ENCODE measurements around the gene ROR1. TPM values are rescaled to one million over a fixed set of nuclear protein-coding genes. Genes with fewer than 3 reads are reported as not detected.

ROR1 gene
- polyA plus RNA-seq, 1 of the 3 experiments (the other 2 are of a cell fraction), result 4.0 TPM

GRCh38 chr1:64000021-64000420, 226.2 kb downstream of the ROR1 start (continued):
- TF ChIP-seq, protein P1, sequence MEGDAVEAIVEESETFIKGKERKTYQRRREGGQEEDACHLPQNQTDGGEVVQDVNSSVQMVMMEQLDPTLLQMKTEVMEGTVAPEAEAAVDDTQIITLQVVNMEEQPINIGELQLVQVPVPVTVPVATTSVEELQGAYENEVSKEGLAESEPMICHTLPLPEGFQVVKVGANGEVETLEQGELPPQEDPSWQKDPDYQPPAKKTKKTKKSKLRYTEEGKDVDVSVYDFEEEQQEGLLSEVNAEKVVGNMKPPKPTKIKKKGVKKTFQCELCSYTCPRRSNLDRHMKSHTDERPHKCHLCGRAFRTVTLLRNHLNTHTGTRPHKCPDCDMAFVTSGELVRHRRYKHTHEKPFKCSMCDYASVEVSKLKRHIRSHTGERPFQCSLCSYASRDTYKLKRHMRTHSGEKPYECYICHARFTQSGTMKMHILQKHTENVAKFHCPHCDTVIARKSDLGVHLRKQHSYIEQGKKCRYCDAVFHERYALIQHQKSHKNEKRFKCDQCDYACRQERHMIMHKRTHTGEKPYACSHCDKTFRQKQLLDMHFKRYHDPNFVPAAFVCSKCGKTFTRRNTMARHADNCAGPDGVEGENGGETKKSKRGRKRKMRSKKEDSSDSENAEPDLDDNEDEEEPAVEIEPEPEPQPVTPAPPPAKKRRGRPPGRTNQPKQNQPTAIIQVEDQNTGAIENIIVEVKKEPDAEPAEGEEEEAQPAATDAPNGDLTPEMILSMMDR (IDR thresholded peaks at IDR 0.05), result no peak

- Histone ChIP-seq H2AFZ (ENCODE audit: low read depth) (no peak overlapping the region), H3K9ac (no peak overlapping the region), H3K9me3 (no peaks in the 10 kb centered on the region), H3K4me3 (ENCODE audit: low read depth in 2 of 2, low read length in 1 of 2) (no peak overlapping the region), H3K36me3 (replicated peaks in 1 of 2; ENCODE audit: control insufficient read depth in 1 of 2, insufficient read depth in 2 of 2, low read length in 1 of 2) (no peaks in the 10 kb centered on the region), H3K27me3 (ENCODE audit: insufficient read depth) (no peaks in the 10 kb centered on the region), H3F3A (replicated peaks; ENCODE audit: insufficient read depth) (no peaks in the 10 kb centered on the region), H3K4me1 (ENCODE audit: control insufficient read depth in 1 of 2, insufficient read depth in 2 of 2, low read depth in 1 of 2, low read length in 1 of 2) (peaks cover 0 to 8% of the 10 kb centered on the region in 2 experiments; a peak in 1 of 4 replicates), H3K4me2 (no peak overlapping the region), H3K9me2 (no peaks in the 10 kb centered on the region), H3K79me2 (ENCODE audit: insufficient read depth) (no peaks in the 10 kb centered on the region), H3K27ac (ENCODE audit: low read depth in 2 of 2, low read length in 1 of 2) (no peak overlapping the region), H4K20me1 (ENCODE audit: insufficient read depth) (no peaks in the 10 kb centered on the region)
- no peak for DNase-seq
- no peak for TF ChIP-seq NFIC (IDR thresholded peaks at IDR 0.05; ENCODE audit: borderline replicate concordance)
- TF ChIP-seq, protein P2, sequence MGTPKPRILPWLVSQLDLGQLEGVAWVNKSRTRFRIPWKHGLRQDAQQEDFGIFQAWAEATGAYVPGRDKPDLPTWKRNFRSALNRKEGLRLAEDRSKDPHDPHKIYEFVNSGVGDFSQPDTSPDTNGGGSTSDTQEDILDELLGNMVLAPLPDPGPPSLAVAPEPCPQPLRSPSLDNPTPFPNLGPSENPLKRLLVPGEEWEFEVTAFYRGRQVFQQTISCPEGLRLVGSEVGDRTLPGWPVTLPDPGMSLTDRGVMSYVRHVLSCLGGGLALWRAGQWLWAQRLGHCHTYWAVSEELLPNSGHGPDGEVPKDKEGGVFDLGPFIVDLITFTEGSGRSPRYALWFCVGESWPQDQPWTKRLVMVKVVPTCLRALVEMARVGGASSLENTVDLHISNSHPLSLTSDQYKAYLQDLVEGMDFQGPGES (IDR thresholded peaks at IDR 0.05; ENCODE audit: low read depth, low read length), result no peak
- no peak for TF ChIP-seq NRF1 (IDR thresholded peaks at IDR 0.05; ENCODE audit: low read depth, low read length)
- no peak for TF ChIP-seq TAF1 (IDR thresholded peaks at IDR 0.05; ENCODE audit: borderline replicate concordance, low read depth, low read length)
- no peak for TF ChIP-seq RCOR1 (IDR thresholded peaks at IDR 0.05; ENCODE audit: low read length)
- no peak for TF ChIP-seq ELF1 (IDR thresholded peaks at IDR 0.05)
- TF ChIP-seq YY1 (IDR thresholded peaks at IDR 0.05; ENCODE audit: low read depth), result no peak
- no peak for TF ChIP-seq MXI1 (IDR thresholded peaks at IDR 0.05; ENCODE audit: low read depth, low read length)
- TF ChIP-seq, protein P3, sequence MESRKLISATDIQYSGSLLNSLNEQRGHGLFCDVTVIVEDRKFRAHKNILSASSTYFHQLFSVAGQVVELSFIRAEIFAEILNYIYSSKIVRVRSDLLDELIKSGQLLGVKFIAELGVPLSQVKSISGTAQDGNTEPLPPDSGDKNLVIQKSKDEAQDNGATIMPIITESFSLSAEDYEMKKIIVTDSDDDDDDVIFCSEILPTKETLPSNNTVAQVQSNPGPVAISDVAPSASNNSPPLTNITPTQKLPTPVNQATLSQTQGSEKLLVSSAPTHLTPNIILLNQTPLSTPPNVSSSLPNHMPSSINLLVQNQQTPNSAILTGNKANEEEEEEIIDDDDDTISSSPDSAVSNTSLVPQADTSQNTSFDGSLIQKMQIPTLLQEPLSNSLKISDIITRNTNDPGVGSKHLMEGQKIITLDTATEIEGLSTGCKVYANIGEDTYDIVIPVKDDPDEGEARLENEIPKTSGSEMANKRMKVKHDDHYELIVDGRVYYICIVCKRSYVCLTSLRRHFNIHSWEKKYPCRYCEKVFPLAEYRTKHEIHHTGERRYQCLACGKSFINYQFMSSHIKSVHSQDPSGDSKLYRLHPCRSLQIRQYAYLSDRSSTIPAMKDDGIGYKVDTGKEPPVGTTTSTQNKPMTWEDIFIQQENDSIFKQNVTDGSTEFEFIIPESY (IDR thresholded peaks at IDR 0.05; ENCODE audit: borderline replicate concordance, low read depth), result no peak
- no peak for TF ChIP-seq EP300 (IDR thresholded peaks at IDR 0.05; ENCODE audit: borderline replicate concordance in 1 of 2, low read depth in 1 of 2, low read length in 1 of 2)
- no peak for TF ChIP-seq GATA2 (CRISPR knock-in tag; IDR thresholded peaks at IDR 0.05)
- TF ChIP-seq SMC3 (IDR thresholded peaks at IDR 0.05; ENCODE audit: low read depth, low read length), result no peak
- TF ChIP-seq, protein P1 (IDR thresholded peaks at IDR 0.05), result no peak
- no peak for TF ChIP-seq RAD21 (IDR thresholded peaks at IDR 0.05; ENCODE audit: low read length)
- TF ChIP-seq MEF2A (IDR thresholded peaks at IDR 0.05; ENCODE audit: borderline replicate concordance, low read depth), result no peak
- TF ChIP-seq, protein P4, sequence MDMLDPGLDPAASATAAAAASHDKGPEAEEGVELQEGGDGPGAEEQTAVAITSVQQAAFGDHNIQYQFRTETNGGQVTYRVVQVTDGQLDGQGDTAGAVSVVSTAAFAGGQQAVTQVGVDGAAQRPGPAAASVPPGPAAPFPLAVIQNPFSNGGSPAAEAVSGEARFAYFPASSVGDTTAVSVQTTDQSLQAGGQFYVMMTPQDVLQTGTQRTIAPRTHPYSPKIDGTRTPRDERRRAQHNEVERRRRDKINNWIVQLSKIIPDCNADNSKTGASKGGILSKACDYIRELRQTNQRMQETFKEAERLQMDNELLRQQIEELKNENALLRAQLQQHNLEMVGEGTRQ (IDR thresholded peaks at IDR 0.05; ENCODE audit: borderline replicate concordance, low read depth, low read length), result no peak
- TF ChIP-seq TEAD4 (IDR thresholded peaks at IDR 0.05; ENCODE audit: borderline replicate concordance, insufficient read depth), result no peak
- TF ChIP-seq TCF12 (IDR thresholded peaks at IDR 0.05), result no peak
- 92% methylated on average over 2 of the region's 2 CpGs for WGBS (ENCODE audit: low lambda C conversion rate)
- ChIA-PET CTCF (no interaction called here), POLR2A (no interaction called here)
Measured at GRCh38 chr1:64001038-64001437, 227.2 kb downstream of the ROR1 start.
